DMS114 treated with DMSO at 0.1 percent for 48 hours (cell line): ENCODE results near the gene MED31.
"Not testable (repeated sequence)": the region's sequence is repeated elsewhere in the genome, so short reads cannot be mapped to it uniquely, and the experiment has no call there.

Source experiments
- DNase-seq: peaks from one replicate; lab custom pipeline; 2025; ENCODE audit not compliant: unreplicated experiment; lab: John Stamatoyannopoulos, UW

MED31 gene

DNA sequence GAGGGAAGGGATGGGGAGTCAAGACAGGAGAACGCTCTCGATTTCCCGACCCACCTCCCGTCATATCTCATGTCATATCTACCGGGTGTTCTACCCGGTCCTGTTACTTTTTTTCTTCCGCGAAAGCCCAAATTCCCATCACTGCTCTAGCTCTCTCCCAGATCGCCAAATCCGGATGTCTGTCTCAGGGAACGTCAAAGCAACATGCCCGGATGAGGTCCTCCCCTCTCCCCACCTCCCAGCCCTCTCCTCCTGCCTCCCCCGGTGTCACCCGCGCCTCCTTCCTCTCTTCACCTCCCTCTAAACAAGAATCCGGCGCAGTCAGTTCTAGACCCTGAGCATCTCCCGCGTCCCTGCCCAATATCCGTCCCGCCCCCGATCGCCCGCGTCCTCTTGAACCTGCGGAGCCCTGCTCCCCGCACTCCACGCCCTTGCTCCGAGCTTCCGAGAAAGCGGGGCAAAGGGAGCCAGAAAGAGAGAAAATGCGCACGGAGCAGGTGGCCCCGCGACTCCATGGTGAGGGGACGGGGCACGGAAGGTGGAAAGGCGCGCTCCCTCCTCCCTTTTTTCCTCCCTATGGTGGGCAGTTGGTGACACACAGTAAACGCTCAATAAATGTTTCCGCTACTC lies 4.4 kb upstream of the MED31 start:
- DNase-seq: not testable (repeated sequence)

DNA sequence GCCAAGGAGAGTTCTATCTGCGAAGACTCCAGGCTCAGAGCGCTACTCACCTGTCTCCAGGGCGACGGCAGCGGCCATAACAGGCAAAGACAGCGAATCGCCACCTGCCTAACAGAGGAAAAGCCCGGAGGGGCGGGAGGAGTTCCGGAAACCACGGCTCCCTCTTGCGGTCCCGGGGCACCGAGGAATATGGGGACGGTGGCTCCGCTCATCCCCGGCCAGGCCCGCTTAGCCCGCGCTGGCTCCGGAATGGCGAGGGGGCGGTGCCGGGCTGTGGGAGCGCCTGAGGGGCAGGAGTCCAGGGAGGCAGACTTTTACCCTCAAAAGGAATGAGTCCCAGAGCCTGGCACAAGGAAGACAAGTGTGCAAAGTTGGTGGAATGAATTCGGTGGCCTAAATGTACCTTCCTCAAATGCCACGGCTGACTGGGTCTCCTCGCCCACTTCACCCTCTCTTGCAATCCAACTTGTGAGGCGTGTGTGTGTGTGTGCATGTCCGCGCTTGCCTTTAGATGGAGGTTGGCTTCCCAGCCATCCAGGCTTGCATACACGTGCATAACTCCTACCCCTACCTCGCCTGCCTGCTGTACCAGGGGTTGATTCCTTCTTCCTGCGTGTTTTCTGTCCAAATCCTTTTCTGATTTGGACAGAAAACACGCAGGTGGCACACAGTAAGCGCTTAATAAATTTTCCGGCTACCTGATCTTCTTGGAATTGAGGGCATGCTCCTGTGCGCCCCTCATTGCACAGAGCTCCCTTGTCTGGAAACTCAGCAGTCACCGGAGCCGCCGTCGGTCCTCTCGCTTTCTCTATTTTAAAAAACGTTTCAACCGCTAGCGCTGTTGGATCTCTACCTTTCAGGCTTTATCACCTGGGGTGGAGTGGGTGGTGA lies 3.7 kb upstream of the MED31 start:
- no peak for DNase-seq

DNA sequence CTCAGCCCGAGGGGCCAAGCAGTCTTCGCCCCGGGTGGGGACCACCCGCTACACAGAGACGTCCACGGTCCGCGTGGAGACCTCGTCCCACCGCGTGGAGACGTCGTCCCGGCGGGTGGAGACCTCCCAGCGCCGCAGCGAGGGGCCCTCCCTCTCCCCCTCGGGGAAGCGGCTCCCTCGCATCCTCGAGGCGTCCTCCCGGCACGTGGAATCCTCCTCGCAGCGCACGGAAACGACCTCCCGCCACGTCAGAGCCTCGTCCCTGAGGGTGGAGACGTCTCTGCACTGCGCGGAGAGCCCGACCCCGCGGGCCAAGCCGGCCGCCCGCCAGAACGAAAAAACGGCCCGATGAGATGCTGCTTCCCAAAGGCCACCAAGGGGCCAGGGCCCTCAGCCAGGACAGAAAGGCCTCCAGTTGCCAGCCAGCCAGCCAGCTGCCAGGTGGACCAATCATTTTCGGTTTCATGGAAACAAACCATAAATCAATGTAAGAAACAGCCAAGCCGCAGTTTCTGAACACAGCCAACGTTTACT lies 581 bp upstream of the MED31 start:
- DNase-seq: no peak

DNA sequence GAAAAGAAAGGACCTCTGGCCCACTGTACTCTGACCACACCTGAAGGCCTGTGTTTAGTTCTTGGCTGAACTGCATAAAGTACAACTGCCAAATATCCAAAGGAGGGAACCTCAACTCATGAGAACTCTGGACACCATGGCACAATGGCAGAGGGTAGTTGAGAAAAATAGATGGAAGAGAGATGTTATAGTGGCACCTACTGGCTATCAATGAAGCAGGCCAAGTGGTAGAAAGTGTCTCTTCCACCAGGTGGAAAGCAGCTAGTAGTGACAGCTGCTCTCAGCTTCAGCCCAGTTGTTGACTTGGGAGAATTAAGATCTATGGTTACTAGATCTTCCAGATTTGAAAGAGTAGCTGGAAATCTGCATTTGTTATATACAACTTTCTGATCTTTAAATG lies 3.2 kb downstream of the MED31 start:
- DNase-seq: no peak

DNA sequence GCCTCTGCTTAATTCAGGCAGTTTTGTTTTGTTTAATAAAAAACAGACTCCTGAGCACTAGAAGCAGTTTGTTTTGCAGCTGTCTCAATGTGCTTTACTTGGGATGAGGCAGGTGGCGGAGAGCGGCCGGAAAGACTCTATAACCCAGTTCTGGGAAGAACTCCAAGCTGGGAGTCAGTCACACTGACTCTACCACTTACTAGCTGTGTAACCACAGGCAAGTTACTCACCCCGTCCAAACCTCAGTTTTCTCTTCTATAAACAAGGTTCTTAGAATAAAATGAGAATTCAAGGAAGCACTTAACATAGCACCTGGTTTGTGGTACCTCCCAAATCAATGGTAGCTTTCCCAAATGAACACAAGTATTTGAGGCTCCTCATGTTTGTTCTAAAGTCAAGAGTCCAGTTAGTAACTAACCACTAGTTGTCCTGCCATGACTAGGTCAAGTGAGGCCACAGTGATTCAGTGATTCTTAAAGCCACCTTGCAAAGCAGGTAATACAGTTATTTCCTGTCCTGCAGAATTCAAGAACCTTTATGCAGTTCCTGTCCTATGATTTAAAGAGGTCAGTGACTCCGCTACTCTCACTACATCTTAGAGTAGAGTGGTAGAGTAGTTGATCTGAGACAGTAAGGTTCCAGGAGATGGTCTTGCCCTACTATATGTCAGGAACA lies 7.8 kb downstream of the MED31 start:
- DNase-seq: no peak

DNA sequence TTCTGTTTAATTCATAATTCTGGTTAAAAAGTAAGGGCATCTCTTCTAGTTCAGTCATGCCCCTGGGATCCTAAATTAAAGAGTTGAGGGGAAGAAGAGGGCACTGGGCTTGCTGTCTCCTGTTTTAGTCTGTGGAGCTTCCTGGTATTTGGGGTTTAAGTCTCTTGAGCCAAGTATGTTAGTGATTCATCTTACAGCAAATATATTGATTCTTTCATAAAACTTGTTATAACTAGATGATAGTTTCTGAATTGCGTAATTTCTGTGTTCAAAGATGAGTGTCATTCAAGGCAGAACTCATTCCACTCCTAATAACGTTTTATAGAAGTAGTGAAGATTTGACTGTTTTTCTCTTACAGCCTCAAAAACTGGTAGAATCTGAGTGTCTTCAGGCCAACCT lies 8.8 kb downstream of the MED31 start:
- no peak for DNase-seq

DNA sequence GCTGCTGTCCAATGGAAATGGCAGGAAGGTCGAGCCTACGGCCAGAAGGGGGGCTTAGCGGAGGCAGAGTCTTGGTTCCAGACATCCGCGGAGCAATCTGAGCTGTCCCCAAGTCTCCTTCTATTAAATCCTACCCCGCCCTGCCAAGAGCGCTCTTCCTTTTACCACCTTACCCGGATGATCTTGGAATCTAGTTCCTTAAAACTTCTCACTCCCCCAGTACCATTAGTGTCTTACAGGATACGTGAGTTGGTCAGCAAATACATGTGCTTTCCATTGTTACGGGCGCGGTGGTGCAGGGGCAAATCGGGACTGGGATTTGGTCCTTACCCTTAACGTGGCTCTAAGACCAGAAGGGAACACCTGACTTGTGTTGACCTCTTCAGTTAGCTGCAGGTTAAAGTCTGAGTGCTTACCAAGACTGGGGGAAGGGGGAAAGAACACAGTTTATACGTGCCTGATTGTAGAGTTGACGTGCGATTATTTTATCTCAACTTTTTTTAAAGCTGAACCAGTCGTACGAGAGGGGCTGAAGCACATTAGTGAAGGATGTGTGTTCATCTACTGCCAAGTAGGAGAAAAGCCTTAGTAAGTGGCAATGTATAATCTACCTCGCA lies 10.1 kb downstream of the MED31 start:
- peak; percentile 32 for DNase-seq

DNA sequence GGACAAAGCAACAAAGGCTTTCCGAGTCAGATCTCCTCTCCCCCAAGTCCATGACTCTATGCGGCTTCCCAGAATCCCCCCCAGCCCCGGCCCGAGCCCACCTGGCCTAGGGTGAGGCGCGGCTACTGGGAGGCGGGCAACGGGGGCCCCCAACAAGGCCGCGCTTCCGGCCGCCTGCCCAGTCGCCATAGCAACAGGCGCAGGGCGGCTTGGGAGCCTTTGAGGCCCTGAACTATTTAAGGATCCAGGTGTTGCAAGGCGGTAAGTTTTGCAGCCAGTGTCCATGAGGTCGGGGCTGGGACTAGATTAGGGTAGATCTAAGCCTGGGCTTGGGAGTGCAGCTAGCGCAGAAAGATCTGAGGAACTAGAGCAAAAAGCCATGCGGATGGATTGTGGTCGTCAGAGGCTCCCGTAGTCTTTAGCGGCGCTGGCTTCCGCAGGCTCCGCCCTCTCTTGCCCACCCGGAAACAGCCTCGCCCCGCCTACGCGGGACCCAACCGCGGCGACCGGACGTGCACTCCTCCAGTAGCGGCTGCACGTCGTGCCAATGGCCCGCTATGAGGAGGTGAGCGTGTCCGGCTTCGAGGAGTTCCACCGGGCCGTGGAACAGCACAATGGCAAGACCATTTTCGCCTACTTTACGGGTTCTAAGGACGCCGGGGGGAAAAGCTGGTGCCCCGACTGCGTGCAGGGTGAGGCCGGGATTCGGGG lies 10.7 kb downstream of the MED31 start, which contains the start of the genes KIAA0753 and TXNDC17:
TSS of gene KIAA0753 (minus strand) at position 176 of the 711 bp plus-strand sequence. CDS start 5,608 bp downstream, outside the sequence.
TSS of gene TXNDC17 (plus strand) at position 525 of the 711 bp plus-strand sequence. CDS start at position 548, 23 bp downstream.
- peak; percentile 86 for DNase-seq

DNA sequence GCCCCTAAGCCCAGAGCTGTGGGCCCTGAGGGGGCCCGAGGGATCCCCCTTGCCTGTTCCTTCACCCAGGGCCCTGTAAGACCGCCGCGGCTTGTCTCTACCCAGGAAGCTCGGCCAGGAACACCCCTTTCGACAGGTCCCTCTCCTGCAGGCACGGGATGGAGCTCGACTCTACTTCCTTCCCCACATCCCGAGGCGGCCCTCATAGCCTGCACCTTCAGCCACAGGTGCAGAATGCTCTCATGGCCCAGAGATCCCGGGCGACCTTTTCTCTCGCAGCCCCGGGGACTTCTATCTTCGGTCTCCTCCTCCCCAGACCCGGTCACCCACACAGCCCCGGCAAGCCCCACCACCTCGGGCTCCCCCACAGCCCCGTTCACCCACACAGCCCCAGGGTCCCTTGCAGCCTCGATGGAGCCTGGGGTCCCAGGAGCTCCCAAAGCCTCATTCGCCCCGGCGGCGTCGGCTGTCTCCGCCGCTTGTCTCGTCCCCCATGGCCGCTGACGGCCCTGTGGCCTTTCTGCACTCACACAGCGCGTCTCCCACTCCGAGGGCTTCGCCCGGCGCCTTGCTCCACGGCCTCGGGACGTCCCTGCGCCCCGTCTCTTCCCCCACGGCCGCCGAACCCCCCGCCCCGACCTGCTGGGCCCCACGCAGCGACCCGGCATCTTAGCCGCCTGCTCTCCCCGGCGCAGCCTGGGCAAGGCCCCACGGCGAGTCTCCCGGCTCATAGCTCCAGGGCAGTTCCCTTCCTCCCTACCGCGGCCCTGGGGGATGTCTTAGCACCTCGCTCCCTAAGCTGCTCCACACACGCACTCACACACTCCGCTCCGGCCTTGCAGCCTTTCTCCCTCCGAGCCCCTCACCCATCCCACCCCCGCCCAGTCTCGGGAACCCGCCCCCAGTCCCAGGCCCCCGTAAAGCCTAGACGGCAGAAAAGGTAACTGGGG lies 11.5 kb downstream of the MED31 start:
- no peak for DNase-seq

DNA sequence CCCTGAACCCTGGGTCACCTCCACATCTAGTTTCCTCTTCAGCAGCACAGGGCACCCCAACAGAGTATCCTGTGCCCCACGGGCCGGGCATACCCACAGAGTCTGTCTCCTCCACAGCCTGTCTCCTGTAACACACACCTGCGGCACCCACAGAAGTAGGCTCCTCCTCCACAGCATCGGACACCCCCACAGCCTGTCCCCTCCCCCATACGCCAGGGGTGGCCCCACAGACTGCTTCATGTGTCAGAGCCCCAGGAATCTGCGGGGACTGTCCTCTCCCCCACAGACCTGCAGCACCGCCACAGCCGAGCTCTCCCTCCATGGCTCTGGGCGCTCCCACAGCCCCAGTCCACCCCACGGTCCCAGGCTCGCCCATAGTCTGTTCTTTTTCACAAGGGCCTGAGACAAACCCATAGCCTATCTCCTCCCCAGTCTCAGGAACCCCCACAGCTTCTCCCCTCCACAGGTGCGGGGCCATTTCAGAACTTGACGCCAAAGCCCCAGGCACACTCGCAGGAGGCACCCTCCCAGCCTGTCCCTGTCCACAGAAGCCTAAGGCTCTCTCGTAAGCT lies 12.3 kb downstream of the MED31 start:
- no peak for DNase-seq

DNA sequence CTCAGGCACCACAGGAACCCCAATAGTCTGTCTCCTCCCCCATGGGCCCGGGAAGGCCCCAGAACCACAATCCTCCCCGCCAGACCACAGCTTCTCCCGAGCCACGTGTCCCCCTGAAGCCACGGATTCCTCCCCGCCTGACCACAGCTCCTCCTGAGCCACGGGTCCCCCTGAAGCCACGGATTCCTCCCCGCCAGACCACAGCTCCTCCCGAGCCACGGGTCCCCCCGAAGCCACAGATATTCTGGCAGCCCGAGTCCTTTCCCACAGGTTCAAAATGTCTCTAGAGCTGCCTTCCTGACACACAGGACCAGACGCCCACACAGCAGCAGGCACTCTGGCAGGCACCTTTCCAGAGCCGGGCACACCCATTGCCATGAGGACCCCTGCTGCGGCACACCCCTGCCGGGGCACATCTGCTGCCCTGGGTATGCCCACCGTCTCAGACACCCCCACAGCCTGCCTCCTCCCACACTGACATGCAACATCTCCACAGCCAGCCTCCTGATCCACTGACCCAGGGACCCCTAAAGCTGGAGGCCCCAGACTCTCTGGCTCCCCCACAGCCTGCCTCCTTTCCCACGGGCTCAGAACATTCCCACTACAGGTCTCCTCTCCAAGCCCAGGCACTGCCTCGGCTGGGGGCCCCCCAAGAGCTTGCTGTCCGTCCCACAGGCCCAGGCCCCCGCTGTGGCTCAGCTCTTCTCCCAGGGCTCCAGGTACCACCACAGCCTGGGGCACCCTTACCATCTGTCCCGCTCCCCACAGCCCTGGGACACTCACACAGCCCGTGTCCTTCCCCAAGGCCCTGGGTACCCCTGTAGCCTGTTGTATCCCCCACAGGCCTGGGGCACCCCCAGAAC lies 13.1 kb downstream of the MED31 start:
- DNase-seq: no peak

DNA sequence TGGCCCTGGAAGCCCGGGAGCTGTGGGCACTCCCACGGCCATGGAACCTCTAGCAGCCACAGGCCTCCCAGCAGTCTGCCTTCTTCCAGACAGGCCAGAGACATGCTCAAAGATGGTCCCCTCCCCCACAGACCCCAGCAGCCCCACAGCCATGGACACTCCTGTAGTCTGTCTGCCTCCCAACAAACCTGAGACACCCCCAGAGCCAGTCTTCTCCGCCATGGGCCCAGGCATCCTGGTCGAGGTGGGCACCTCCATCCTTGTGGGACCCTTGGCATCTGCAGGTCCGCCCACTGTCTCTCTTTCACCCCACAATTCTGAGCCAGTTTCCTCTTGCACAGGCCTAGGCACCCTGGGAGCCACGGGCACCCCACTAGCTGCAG lies 14.0 kb downstream of the MED31 start:
- no peak for DNase-seq

DNA sequence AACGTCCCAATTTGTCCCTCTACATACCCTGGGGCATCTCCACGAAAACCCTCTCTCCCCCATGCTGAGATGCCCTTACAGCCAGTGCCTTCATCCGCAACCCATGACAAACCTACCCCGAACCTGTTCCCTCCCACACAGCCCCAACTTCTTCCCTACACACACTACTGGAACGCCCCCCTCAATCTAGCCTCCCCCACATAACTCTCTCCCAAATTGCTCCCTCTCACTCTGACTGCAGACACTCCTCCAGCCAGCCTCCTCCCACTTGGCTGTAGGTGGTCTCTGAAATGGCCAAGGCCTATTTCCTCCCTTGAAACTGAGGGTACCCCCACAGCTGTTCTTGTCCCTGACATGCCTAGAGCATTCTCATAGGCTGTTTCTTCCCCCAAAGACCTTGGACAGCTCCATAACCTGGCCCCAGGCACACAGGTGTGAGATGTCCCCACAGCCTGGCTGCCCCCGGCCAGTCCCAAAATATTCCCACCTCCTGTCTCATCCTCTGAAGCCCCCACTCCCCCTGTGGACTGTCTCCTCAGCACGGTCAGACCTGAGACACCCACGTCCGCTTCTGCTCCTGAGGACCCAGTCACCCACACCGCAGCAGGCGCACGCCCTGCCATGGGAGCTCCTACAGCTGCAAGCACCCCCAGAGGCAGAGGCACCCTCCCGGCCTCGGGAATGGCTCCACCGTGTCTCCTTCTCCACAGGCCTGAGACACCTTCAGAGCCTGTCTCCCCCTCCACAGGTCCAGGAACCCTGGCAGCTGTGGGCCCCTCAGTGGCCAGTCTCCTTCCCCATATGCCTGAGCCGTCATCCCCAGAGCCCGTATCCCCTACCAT lies 14.6 kb downstream of the MED31 start:
- DNase-seq: no peak

DNA sequence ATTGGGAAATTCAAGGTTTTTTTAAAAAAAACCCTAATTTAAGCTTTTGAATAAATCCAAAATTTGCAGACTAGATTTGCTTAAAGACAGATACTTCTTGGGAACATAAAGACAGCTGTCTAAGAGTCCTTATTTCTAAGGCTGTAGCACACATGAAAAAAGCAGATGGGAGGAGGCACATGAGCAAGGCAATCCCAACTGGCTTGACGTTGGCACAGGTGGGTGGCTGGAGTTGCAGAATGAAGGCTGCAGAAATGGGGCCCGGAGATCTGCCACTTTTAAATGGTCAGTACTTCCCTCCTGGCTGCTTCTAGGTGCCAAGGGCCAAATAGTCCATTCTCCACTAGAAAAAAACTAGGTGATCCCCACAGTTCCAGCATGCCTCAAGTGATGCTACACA lies 15.3 kb downstream of the MED31 start:
- no peak for DNase-seq

DNA sequence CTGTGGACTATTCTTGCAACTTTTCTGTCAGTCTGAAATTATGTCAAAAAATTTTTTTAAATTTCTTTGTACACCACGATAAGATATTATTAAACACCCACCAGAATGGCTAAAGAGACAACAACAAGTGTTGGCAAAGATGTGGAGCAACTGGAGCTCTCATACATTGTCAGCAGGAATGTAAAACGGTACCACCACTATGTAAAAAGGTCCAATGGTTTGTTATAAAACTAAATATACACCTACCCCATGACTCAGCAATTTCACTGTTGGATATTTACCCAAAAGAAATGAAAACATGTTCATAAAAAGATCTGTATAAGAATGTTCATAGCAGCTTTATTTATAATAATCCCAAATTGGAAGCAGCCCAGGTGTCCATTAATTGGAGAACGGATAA lies 18.1 kb downstream of the MED31 start:
- no peak for DNase-seq

DNA sequence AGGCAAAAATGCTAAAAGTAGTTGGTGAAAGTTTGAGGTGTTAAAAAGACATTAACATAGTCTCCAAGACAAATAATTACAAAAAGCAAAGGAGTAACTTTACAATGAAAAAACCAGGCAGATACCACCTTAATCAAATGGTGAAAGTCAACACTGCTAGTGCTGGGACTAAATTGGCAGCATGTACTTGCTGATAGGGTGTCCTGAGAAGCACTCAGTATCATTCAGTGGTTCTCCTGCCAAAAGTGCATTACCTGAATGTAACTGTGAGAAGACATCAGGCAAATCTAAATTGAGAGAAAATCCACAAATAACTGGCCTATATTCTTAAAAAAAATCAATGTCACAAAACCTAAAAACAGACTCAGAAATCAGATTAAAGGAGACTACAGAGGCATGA lies 18.9 kb downstream of the MED31 start:
- DNase-seq: no peak

DNA sequence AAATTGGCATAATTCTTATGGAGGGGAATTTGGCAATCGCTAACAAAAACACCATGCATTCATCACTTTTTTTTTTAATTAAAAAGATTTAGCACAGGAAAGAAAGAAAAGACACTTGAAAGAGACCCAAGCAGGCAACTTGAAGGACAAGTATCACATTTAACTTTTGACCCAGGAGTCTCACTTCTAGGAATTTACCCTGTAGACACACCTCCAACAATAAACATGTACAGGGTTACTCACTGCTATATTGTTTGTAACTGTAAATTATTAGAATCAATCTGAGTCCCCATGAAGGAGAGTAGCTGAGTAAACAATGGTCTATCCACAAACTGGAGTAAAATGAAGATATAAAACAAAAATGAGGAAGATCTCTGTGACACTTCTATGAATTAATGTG lies 21.0 kb downstream of the MED31 start:
- DNase-seq: no peak
